Liver (tissue), 9 donors: ENCODE data around the gene KHK. TPM values are rescaled to one million over a fixed set of nuclear protein-coding genes. Genes with fewer than 3 reads are reported as not detected.

Source experiments
- DNase-seq: peaks from one replicate; pipeline ENCODE4 v3.0.0-alpha.2; 2017; ENCODE audit warnings: low spot score
- H3K27ac ChIP-seq, 2 donors: one replicate each; pipeline ENCODE4 v1.7.0; 2013; ENCODE audit warnings: inconsistent platforms in 2 of 2, low read length in 2 of 2, control low read depth in 1 of 2, low read depth in 1 of 2, mild to moderate bottlenecking in 1 of 2
- H3K27me3 ChIP-seq, 4 donors: one replicate each; pipeline versions ENCODE4 v1.6.1 to v1.7.0; 2013; ENCODE audit warnings: low read length in 3 of 4, inconsistent platforms in 1 of 4, mild to moderate bottlenecking in 1 of 4, moderate library complexity in 1 of 4; ENCODE audit not compliant: control insufficient read depth in 4 of 4, insufficient read depth in 4 of 4
- H3K36me3 ChIP-seq, 4 donors: one replicate each; pipeline versions ENCODE4 v1.6.1 to v1.7.0; 2013; ENCODE audit warnings: low read length in 3 of 4, mild to moderate bottlenecking in 3 of 4, low read depth in 1 of 4, moderate library complexity in 1 of 4; ENCODE audit not compliant: control insufficient read depth in 4 of 4, insufficient read depth in 3 of 4
- H3K4me1 ChIP-seq, 4 donors: one replicate each; pipeline versions ENCODE4 v1.6.1 to v1.7.0; 2013; ENCODE audit warnings: low read length in 3 of 4, mild to moderate bottlenecking in 3 of 4, moderate library complexity in 1 of 4; ENCODE audit not compliant: control insufficient read depth in 4 of 4, insufficient read depth in 4 of 4
- H3K4me3 ChIP-seq, 3 donors: one replicate each; pipeline versions ENCODE4 v1.6.1 to v1.7.0; 2013; ENCODE audit warnings: low read length in 3 of 3, control low read depth in 1 of 3, low read depth in 1 of 3, mild to moderate bottlenecking in 1 of 3
- H3K9ac ChIP-seq, 2 donors: one replicate each; pipeline ENCODE4 v1.7.0; 2013; ENCODE audit warnings: low read length in 2 of 2, mild to moderate bottlenecking in 2 of 2, moderate library complexity in 2 of 2, control low read depth in 1 of 2, low read depth in 1 of 2
- H3K9me3 ChIP-seq, 4 donors: one replicate each; pipeline versions ENCODE4 v1.6.1 to v1.7.0; 2013; ENCODE audit warnings: low read length in 3 of 4; ENCODE audit not compliant: control insufficient read depth in 4 of 4
- CTCF ChIP-seq: fragments of 150-350 bp; IDR thresholded peaks from 2 replicates; pipeline ENCODE4 v1.5.1; 2017; ENCODE audit warnings: improper control_type of control experiment, low read depth, low read length; ENCODE audit not compliant: missing input control
- EGR1 ChIP-seq, 2 donors: IDR thresholded peaks; 2 replicates each; pipeline ENCODE4 v1.6.1; 2016 to 2018; ENCODE audit warnings: antibody characterized with exemption in 2 of 2, low read depth in 2 of 2
- GABPA ChIP-seq, 2 donors: IDR thresholded peaks in 1 of 2; conservative IDR thresholded peaks in 1 of 2; 2 replicates each; pipeline ENCODE4 v1.6.1; 2016; ENCODE audit warnings: antibody characterized with exemption in 2 of 2, mild to moderate bottlenecking in 1 of 2, moderate library complexity in 1 of 2
- MAX ChIP-seq: IDR thresholded peaks from 2 replicates; pipeline ENCODE4 v1.6.1; 2016; ENCODE audit warnings: antibody characterized with exemption
- NR2F2 ChIP-seq: IDR thresholded peaks from 2 replicates; pipeline ENCODE4 v1.6.1; 2016; ENCODE audit warnings: antibody characterized with exemption
- RAD21 ChIP-seq, 2 donors: IDR thresholded peaks; 2 replicates each; pipeline ENCODE4 v1.6.1; 2016; ENCODE audit warnings: antibody characterized with exemption in 2 of 2, mild to moderate bottlenecking in 2 of 2
- REST ChIP-seq: IDR thresholded peaks from 2 replicates; pipeline ENCODE4 v1.6.1; 2016; ENCODE audit warnings: antibody characterized with exemption, mild to moderate bottlenecking
- RXRA ChIP-seq, 2 donors: IDR thresholded peaks; 2 replicates each; pipeline ENCODE4 v1.6.1; 2017 to 2018; ENCODE audit warnings: antibody characterized with exemption in 2 of 2, mild to moderate bottlenecking in 1 of 2
- SP1 ChIP-seq: IDR thresholded peaks from 2 replicates; pipeline ENCODE4 v1.6.1; 2018; ENCODE audit warnings: antibody characterized with exemption, mild to moderate bottlenecking
- TAF1 ChIP-seq: conservative IDR thresholded peaks from 2 replicates; pipeline ENCODE4 v1.6.1; 2016; ENCODE audit warnings: antibody characterized with exemption, mild to moderate bottlenecking
- YY1 ChIP-seq: IDR thresholded peaks from 2 replicates; pipeline ENCODE4 v1.6.1; 2016; ENCODE audit warnings: antibody characterized with exemption, mild to moderate bottlenecking
- WGBS: extraction: QIAGEN DNeasy Blood & Tissue Kit; methylation state at CpG from one replicate; pipeline ENCODE4 v1.1.7; 2013; 5-methylcytosine and 5-hydroxymethylcytosine counted together
- polyA plus RNA-seq, 2 donors: library from polyadenylated mRNA; stranded (reverse) in 1 of 2; unstranded in 1 of 2; fragments of 200-250 nt in 1 of 2; fragments of >200 nt in 1 of 2; fragmentation: Nextera tagmentation in 1 of 2; extraction: Ambion mirVana in 1 of 2; gene quantifications; one replicate each; pipeline versions ENCODE4 v1.2.1 to v1.2.3, GENCODE V29; 2013 to 2015
- total RNA-seq, 2 donors: library from RNA; depleted of rRNA; stranded (reverse); fragments of >200 nt; gene quantifications; one replicate each; pipeline ENCODE4 v1.2.3, GENCODE V29; 2014
- donor health status: healthy.
- donor health status: healthy.
- donor health status: healthy.
- donor health status: healthy.
- donor health status: healthy.

Gene KHK
- total and polyA plus RNA-seq, 4 donors, result 26.1 to 462 (median 188) TPM

GRCh38 chr2:27078267-27079194 is 8.0 kb upstream of the KHK start, which contains the start of gene EMILIN1:
Gene EMILIN1, plus strand, starts transcription at chr2:27078615. Its CDS starts 451 bp downstream, at chr2:27079066.
- TF ChIP-seq TAF1 (no peak), SP1 (peak; percentile 43), REST (no peak), YY1 (no peak), NR2F2 (peak; percentile 84), RXRA (IDR thresholded peaks at IDR 0.05) (peak; percentile 46 to 63), GABPA (IDR thresholded peaks at IDR 0.05 in 1 of 2, conservative IDR thresholded peaks at IDR 0.05 in 1 of 2) (no peak), RAD21 (IDR thresholded peaks at IDR 0.05) (peak in 1 of 2 donors; percentile 17), CTCF (no peak), EGR1 (IDR thresholded peaks at IDR 0.05; ENCODE audit: low read depth in 2 of 2) (no peak)
- 63% methylated on average over 41 of the region's 41 CpGs for WGBS

GRCh38 chr2:27079233-27080139 is 7.1 kb upstream of the KHK start:
- no peak for DNase-seq
- H3K36me3 ChIP-seq, result no peaks in the 10 kb centered on the region
- WGBS, result 79% methylated on average over 14 of the region's 14 CpGs
- no peaks in the 10 kb centered on the region for H3K9me3 ChIP-seq
- H3K27ac ChIP-seq, result peak overlapping the region; percentile 65 to 74
- H3K4me1 ChIP-seq, result peaks cover 9 to 40% (median 15%) of the 10 kb centered on the region in 4 donors
- H3K9ac ChIP-seq, result peak overlapping the region in 1 of 2 donors; percentile 51
- no peaks in the 10 kb centered on the region for H3K27me3 ChIP-seq
- peak overlapping the region in 1 of 3 donors; percentile 37 for H3K4me3 ChIP-seq
- TF ChIP-seq NR2F2 (peak; percentile 33), MAX (no peak)

More at GRCh38 chr2:27078267-27079194, 8.0 kb upstream of the KHK start, which contains the start of gene EMILIN1:
- H3K4me3 ChIP-seq, result peak within 1 kb of the TSS in 1 of 3 donors; percentile 37
- peak within 1 kb of the TSS; percentile 65 to 74 for H3K27ac ChIP-seq
- H3K27me3 ChIP-seq, result no peaks in the 10 kb centered on the region
- H3K9me3 ChIP-seq, result no peaks in the 10 kb centered on the region
- H3K9ac ChIP-seq, result no peak within 1 kb of the TSS
- H3K36me3 ChIP-seq, result no peaks in the 10 kb centered on the region
- no peak for DNase-seq
- H3K4me1 ChIP-seq, result peaks cover 9 to 38% (median 15%) of the 10 kb centered on the region in 4 donors
